Measurements from ENCODE around the gene STRN3.

DNA sequence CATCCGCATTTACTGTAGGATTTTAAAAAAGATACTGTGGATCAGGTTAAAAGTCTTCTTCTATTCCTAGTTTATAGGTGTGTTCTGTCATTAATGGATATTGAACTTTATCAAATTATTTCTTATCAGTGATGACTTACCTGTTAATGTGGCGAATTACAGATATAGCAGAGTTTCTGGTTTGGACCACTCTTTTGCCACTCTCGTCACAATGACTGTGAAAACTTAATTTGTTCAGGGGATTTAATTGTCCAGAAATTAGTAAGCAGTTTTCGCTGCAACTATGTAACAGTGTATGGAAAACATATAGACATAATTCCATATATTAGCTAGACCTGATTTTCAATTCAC, 137.0 kb downstream of the STRN3 start:
- TF ChIP-seq GATA2 (IDR thresholded peaks at IDR 0.05; ENCODE audit: low read depth, low read length): no peak
- TF ChIP-seq GATA3 (IDR thresholded peaks at IDR 0.05; ENCODE audit: low read depth, low read length): no peak
